Measurements from ENCODE around the gene FN3KRP. TPM values are rescaled to one million over a fixed set of nuclear protein-coding genes. Genes with fewer than 3 reads are reported as not detected.

Gene FN3KRP
- total and polyA plus RNA-seq, 4 donors, result 10.1 to 15.5 (median 11.0) TPM

DNA sequence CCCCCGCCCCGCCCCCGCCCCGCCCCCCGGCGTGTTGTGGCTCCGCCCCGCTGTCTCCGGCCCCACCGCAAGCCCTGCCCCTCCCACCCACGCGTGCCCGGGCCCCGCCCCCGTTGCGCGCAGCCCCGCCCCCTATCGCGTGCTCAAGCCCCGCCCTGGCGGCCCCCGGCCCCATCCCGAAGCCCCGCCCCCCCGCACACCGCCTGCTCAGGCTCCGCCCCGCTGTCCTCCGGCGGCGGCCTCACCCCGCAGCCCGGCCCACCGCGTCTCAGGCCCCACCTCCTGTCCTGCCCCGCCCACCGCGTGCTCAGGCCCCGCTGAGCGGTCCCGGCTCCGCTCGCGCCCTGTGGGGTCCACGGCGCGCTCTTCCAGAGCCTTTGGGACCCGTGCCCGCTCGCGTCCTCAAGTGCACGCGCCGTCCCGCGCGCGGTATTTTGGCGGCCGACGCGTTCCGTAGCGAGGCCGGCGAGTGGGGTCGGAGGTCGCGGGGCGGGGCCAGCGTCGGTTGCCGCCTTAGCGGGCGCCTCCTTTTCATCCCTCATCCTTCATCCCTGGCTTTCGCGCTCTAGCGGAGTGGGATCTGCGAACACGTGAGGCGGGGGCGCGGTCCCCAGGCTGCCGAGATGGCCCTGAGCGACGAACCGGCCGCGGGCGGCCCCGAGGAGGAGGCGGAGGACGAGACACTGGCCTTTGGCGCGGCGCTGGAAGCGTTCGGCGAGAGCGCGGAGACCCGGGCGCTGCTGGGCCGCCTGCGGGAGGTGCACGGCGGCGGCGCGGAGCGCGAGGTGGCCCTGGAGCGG, 35.3 kb downstream of the FN3KRP start, which contains the start of gene TBCD:
TBCD (plus strand) TSS at position 495 of the 800 bp plus-strand sequence; CDS start at position 624, 129 bp downstream.
- H3K27me3 ChIP-seq (ENCODE audit: control insufficient read depth in 4 of 4, insufficient read depth in 4 of 4, low read length in 3 of 4), result no peaks in the 10 kb centered on the region
- no peaks in the 10 kb centered on the region for H3K36me3 ChIP-seq (ENCODE audit: control insufficient read depth in 4 of 4, insufficient read depth in 3 of 4, low read depth in 1 of 4, low read length in 3 of 4)
- DNase-seq (ENCODE audit: low spot score), result peak; percentile 88
- no peaks in the 10 kb centered on the region for H3K9me3 ChIP-seq (ENCODE audit: control insufficient read depth in 4 of 4, low read length in 3 of 4)
- H3K9ac ChIP-seq (ENCODE audit: low read depth in 1 of 2, low read length in 2 of 2), result peak within 1 kb of the TSS; percentile 52 to 64
- H3K4me1 ChIP-seq (ENCODE audit: control insufficient read depth in 4 of 4, insufficient read depth in 4 of 4, low read length in 3 of 4), result peaks cover 5 to 13% (median 8%) of the 10 kb centered on the region in 4 donors
- peak within 1 kb of the TSS; percentile 93 to 94 for H3K27ac ChIP-seq (ENCODE audit: low read depth in 1 of 2, low read length in 2 of 2)
- under 1% methylated on average over 112 of the region's 114 CpGs for WGBS
- H3K4me3 ChIP-seq (ENCODE audit: low read depth in 1 of 3, low read length in 3 of 3), result peak within 1 kb of the TSS; percentile 71 to 96 (median 87)
- TF ChIP-seq RAD21 (IDR thresholded peaks at IDR 0.05) (peak in 1 of 2 donors; percentile 27), FOXA1 (IDR thresholded peaks at IDR 0.05) (no peak), FOXA2 (IDR thresholded peaks at IDR 0.05) (no peak), GABPA (IDR thresholded peaks at IDR 0.05 in 1 of 2, conservative IDR thresholded peaks at IDR 0.05 in 1 of 2) (no peak), SP1 (IDR thresholded peaks at IDR 0.05) (peak; percentile 59), TAF1 (conservative IDR thresholded peaks at IDR 0.05) (no peak), YY1 (IDR thresholded peaks at IDR 0.05) (peak; percentile 14), MAX (IDR thresholded peaks at IDR 0.05) (no peak)

DNA sequence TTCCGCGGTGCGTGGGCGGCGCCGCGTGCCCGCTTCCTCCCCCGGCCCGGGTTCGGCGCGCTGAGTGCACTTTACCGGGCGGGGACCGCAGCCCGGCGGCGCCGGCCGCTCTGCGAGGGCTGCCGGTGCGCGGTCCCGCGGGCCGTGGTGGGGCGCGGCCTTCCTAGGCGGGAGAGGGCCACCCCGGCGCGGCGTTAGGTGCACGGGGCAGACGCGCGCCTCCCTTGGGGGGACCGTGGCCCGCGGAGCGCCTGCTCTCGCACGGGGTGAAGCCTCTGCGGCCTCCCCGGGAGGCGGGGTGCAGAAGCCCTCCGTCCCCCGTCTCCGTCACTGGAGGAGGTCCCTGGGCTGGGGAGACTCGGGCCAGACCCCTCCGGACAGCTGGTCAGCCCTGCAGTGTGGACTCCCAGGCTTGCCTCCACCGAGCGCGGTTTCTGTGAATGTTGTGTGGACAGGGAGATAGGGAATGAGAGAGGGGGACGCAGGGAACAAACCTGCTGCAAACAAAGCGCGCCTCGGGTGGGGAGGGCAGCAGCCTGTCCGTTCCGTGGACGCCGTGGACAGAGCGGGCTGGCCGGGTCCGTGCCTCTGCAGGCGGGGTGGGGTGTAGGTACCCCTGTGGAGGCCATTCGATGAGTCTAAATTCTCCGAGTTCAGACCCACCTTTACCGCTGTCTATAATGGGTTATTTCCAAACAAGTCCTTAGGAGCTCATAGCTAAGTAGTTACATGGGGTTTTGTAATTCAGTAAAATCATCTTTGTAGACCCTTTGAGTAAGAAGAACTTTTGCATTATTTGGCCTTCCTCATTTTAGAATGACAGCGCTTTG, 36.1 kb downstream of the FN3KRP start:
- Histone ChIP-seq H3K9me3 (ENCODE audit: control insufficient read depth in 4 of 4, low read length in 3 of 4) (no peaks in the 10 kb centered on the region), H3K4me1 (ENCODE audit: control insufficient read depth in 4 of 4, insufficient read depth in 4 of 4, low read length in 3 of 4) (peaks cover 5 to 13% (median 8%) of the 10 kb centered on the region in 4 donors), H3K27ac (ENCODE audit: low read depth in 1 of 2, low read length in 2 of 2) (peak overlapping the region; percentile 93 to 94), H3K4me3 (ENCODE audit: low read depth in 1 of 3, low read length in 3 of 3) (peak overlapping the region; percentile 71 to 96 (median 87)), H3K36me3 (ENCODE audit: control insufficient read depth in 4 of 4, insufficient read depth in 3 of 4, low read depth in 1 of 4, low read length in 3 of 4) (no peaks in the 10 kb centered on the region), H3K27me3 (ENCODE audit: control insufficient read depth in 4 of 4, insufficient read depth in 4 of 4, low read length in 3 of 4) (no peaks in the 10 kb centered on the region), H3K9ac (ENCODE audit: low read depth in 1 of 2, low read length in 2 of 2) (peak overlapping the region; percentile 52 to 64)
- DNase-seq (ENCODE audit: low spot score), result no peak
- TF ChIP-seq NR2F2 (IDR thresholded peaks at IDR 0.05), result no peak
- TF ChIP-seq, protein P1, sequence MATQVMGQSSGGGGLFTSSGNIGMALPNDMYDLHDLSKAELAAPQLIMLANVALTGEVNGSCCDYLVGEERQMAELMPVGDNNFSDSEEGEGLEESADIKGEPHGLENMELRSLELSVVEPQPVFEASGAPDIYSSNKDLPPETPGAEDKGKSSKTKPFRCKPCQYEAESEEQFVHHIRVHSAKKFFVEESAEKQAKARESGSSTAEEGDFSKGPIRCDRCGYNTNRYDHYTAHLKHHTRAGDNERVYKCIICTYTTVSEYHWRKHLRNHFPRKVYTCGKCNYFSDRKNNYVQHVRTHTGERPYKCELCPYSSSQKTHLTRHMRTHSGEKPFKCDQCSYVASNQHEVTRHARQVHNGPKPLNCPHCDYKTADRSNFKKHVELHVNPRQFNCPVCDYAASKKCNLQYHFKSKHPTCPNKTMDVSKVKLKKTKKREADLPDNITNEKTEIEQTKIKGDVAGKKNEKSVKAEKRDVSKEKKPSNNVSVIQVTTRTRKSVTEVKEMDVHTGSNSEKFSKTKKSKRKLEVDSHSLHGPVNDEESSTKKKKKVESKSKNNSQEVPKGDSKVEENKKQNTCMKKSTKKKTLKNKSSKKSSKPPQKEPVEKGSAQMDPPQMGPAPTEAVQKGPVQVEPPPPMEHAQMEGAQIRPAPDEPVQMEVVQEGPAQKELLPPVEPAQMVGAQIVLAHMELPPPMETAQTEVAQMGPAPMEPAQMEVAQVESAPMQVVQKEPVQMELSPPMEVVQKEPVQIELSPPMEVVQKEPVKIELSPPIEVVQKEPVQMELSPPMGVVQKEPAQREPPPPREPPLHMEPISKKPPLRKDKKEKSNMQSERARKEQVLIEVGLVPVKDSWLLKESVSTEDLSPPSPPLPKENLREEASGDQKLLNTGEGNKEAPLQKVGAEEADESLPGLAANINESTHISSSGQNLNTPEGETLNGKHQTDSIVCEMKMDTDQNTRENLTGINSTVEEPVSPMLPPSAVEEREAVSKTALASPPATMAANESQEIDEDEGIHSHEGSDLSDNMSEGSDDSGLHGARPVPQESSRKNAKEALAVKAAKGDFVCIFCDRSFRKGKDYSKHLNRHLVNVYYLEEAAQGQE (IDR thresholded peaks at IDR 0.05), result no peak
- TF ChIP-seq FOXA1 (IDR thresholded peaks at IDR 0.05), result no peak
- TF ChIP-seq ZBTB33 (IDR thresholded peaks at IDR 0.05), result no peak
- TF ChIP-seq YY1 (IDR thresholded peaks at IDR 0.05), result no peak
- TF ChIP-seq, protein P2, sequence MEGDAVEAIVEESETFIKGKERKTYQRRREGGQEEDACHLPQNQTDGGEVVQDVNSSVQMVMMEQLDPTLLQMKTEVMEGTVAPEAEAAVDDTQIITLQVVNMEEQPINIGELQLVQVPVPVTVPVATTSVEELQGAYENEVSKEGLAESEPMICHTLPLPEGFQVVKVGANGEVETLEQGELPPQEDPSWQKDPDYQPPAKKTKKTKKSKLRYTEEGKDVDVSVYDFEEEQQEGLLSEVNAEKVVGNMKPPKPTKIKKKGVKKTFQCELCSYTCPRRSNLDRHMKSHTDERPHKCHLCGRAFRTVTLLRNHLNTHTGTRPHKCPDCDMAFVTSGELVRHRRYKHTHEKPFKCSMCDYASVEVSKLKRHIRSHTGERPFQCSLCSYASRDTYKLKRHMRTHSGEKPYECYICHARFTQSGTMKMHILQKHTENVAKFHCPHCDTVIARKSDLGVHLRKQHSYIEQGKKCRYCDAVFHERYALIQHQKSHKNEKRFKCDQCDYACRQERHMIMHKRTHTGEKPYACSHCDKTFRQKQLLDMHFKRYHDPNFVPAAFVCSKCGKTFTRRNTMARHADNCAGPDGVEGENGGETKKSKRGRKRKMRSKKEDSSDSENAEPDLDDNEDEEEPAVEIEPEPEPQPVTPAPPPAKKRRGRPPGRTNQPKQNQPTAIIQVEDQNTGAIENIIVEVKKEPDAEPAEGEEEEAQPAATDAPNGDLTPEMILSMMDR (IDR thresholded peaks at IDR 0.05; ENCODE audit: low read depth, low read length, missing input control), result no peak
- no peak for TF ChIP-seq RXRA (IDR thresholded peaks at IDR 0.05)
- TF ChIP-seq FOXA2 (IDR thresholded peaks at IDR 0.05), result no peak
- no peak for TF ChIP-seq RAD21 (IDR thresholded peaks at IDR 0.05)
- no peak for TF ChIP-seq GABPA (IDR thresholded peaks at IDR 0.05 in 1 of 2, conservative IDR thresholded peaks at IDR 0.05 in 1 of 2)
- TF ChIP-seq JUND (IDR thresholded peaks at IDR 0.05), result no peak
- TF ChIP-seq HNF4A (conservative IDR thresholded peaks at IDR 0.05), result no peak
- TF ChIP-seq EGR1 (IDR thresholded peaks at IDR 0.05; ENCODE audit: low read depth in 2 of 2), result no peak
- TF ChIP-seq TAF1 (conservative IDR thresholded peaks at IDR 0.05), result no peak
- TF ChIP-seq HNF4G (IDR thresholded peaks at IDR 0.05), result no peak
- no peak for TF ChIP-seq SP1 (IDR thresholded peaks at IDR 0.05)
- no peak for TF ChIP-seq MAX (IDR thresholded peaks at IDR 0.05)
- TF ChIP-seq ATF3 (IDR thresholded peaks at IDR 0.05), result no peak
- WGBS, result 2% methylated on average over 72 of the region's 72 CpGs

Measured in liver (tissue), 9 donors.